ENCODE results near the gene C12orf42.

DNA sequence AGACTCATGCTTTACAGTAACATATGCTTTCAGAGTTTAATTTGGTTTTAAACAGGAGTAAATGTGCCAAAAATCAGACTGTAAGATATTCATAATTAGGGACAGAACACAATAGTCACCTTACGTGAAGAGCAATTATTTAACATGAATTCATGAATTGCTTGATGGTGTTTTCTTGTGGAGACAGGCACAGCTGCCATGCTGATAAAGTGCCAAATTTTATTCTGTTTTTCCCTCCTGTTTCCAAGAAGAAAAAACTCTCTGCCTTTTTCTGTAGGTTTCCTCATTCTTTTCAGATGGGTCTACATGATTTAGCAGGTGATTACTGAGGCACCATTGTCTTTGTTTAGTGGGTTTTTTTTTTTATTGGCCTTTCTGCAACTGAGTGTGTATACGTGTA lies 80.1 kb downstream of the C12orf42 start:
- TF ChIP-seq POLR2AphosphoS5 (IDR thresholded peaks at IDR 0.05; ENCODE audit: low read depth, low read length) (no peak), POLR2A (IDR thresholded peaks at IDR 0.05; ENCODE audit: low read depth, low read length) (no peak), SPI1 (IDR thresholded peaks at IDR 0.05; ENCODE audit: low read depth, low read length) (no peak), TAF1 (IDR thresholded peaks at IDR 0.05; ENCODE audit: low read depth, low read length) (no peak), POU2F2 (IDR thresholded peaks at IDR 0.05; ENCODE audit: low read depth, low read length) (no peak), PAX5 (IDR thresholded peaks at IDR 0.05; ENCODE audit: insufficient read depth, low read length, severe bottlenecking) (no peak)
